ENCODE results near the gene MSLN.

GRCh38 chr16:716200-716568 lies 44.4 kb upstream of the MSLN start:
- TF ChIP-seq TCF12 (IDR thresholded peaks at IDR 0.05; ENCODE audit: low read depth, low read length), result no peak
- TF ChIP-seq POLR2A (IDR thresholded peaks at IDR 0.05; ENCODE audit: control extremely low read depth in 1 of 2, low read depth in 2 of 2, low read length in 2 of 2), result 0 out of 3 replicates have a peak, but pooled peaks of 1 of the 2 experiments have one; percentile 2
- TF ChIP-seq CTCF (IDR thresholded peaks at IDR 0.05; ENCODE audit: control extremely low read depth in 1 of 3, insufficient read depth in 1 of 3, low read depth in 1 of 3, low read length in 3 of 3), result no peak
- TF ChIP-seq EP300 (IDR thresholded peaks at IDR 0.05; ENCODE audit: borderline replicate concordance in 1 of 2, low read depth in 2 of 2, low read length in 2 of 2), result no peak
- no peak for TF ChIP-seq TEAD4 (IDR thresholded peaks at IDR 0.05; ENCODE audit: low read depth, low read length)
- no peak for TF ChIP-seq FOSL1 (IDR thresholded peaks at IDR 0.05; ENCODE audit: insufficient read depth, low read depth, low read length)
- no peak for TF ChIP-seq YY1 (IDR thresholded peaks at IDR 0.05; ENCODE audit: low read depth, low read length)
- no peak for TF ChIP-seq KDM5A (IDR thresholded peaks at IDR 0.05; ENCODE audit: low read length)
- no peak for TF ChIP-seq SP1 (IDR thresholded peaks at IDR 0.05; ENCODE audit: low read depth, low read length)
- no peak for TF ChIP-seq POLR2AphosphoS5 (IDR thresholded peaks at IDR 0.05; ENCODE audit: low read depth, low read length)
- no peak for TF ChIP-seq SAP30 (IDR thresholded peaks at IDR 0.05; ENCODE audit: insufficient read depth, insufficient replicate concordance, low read length)
